HG03135 (cell line): Measurements from ENCODE around the gene DPEP2.
"Not testable (repeated sequence)": the region's sequence is repeated elsewhere in the genome, so short reads cannot be mapped to it uniquely, and the experiment has no call there.

Source experiments
- ATAC-seq: cut with Tn5 transposase; IDR thresholded peaks from one replicate; pipeline ENCODE4 v1.9.1; 2021; ENCODE audit warnings: mild to moderate bottlenecking, moderate library complexity; ENCODE audit not compliant: unreplicated experiment

Gene DPEP2

GRCh38 chr16:68009157-68009735 lies 10.0 kb upstream of the DPEP2 start:
- no peak for ATAC-seq

- no peak for ATAC-seq
Observed at GRCh38 chr16:68005786-68006286, 6.6 kb upstream of the DPEP2 start.

- no peak for ATAC-seq
Observed at GRCh38 chr16:68005211-68005610, 5.9 kb upstream of the DPEP2 start.

- no peak for ATAC-seq
Observed at GRCh38 chr16:68003031-68003430, 3.7 kb upstream of the DPEP2 start.

GRCh38 chr16:68000450-68000849 lies 1.2 kb upstream of the DPEP2 start:
- ATAC-seq = no peak

- no peak for ATAC-seq
Observed at GRCh38 chr16:67999985-68000384, 701 bp upstream of the DPEP2 start.

GRCh38 chr16:67998231-67998778 lies 979 bp downstream of the DPEP2 start:
- ATAC-seq = not testable (repeated sequence)

GRCh38 chr16:67996666-67997065 lies 2.6 kb downstream of the DPEP2 start:
- ATAC-seq = no peak

GRCh38 chr16:67995423-67995822 lies 3.9 kb downstream of the DPEP2 start:
- ATAC-seq = no peak

- not testable (repeated sequence) for ATAC-seq
Observed at GRCh38 chr16:67994040-67994408, 5.3 kb downstream of the DPEP2 start.

- peak; percentile 67 for ATAC-seq
Observed at GRCh38 chr16:67993207-67994039, 5.9 kb downstream of the DPEP2 start.

GRCh38 chr16:67992661-67993206 lies 6.5 kb downstream of the DPEP2 start:
- no peak for ATAC-seq

GRCh38 chr16:67990018-67990386 lies 9.3 kb downstream of the DPEP2 start:
- no peak for ATAC-seq

GRCh38 chr16:67989322-67990017 lies 9.8 kb downstream of the DPEP2 start:
- no peak for ATAC-seq

GRCh38 chr16:67988675-67989074 lies 10.6 kb downstream of the DPEP2 start:
- ATAC-seq = no peak

GRCh38 chr16:67987460-67988160 lies 11.7 kb downstream of the DPEP2 start:
- ATAC-seq = no peak

- ATAC-seq = no peak
Observed at GRCh38 chr16:67986949-67987348, 12.3 kb downstream of the DPEP2 start.

GRCh38 chr16:67982011-67982696 lies 17.1 kb downstream of the DPEP2 start:
- ATAC-seq = no peak

- no peak for ATAC-seq
Observed at GRCh38 chr16:67979955-67980678, 19.2 kb downstream of the DPEP2 start, which contains the start of gene DPEP3. TSS of gene DPEP3 (minus strand) at chr16:67980499. CDS start at chr16:67980380, 119 bp downstream.
